ENCODE measurements around the gene NDUFB6.
"Not testable (repeated sequence)": the region's sequence is repeated elsewhere in the genome, so short reads cannot be mapped to it uniquely, and the experiment has no call there.

Gene NDUFB6

GRCh38 chr9:32550562-32551275 is 22.2 kb downstream of the NDUFB6 start:
- Histone ChIP-seq H3K9me3 (no peaks in the 10 kb centered on the region), H4K20me1 (peaks cover 62% of the 10 kb centered on the region), H3K27me3 (no peaks in the 10 kb centered on the region), H3K36me3 (peaks cover 28% of the 10 kb centered on the region), H3K27ac (peak overlapping the region; percentile 90), H3K4me1 (peaks cover 36% of the 10 kb centered on the region), H3K4me3 (peak overlapping the region; percentile 95), H3K4me2 (peak overlapping the region; percentile 81), H3K9ac (peak overlapping the region; percentile 94)
- TF ChIP-seq Cebpa-rat (IDR thresholded peaks at IDR 0.05) = no peak

DNA sequence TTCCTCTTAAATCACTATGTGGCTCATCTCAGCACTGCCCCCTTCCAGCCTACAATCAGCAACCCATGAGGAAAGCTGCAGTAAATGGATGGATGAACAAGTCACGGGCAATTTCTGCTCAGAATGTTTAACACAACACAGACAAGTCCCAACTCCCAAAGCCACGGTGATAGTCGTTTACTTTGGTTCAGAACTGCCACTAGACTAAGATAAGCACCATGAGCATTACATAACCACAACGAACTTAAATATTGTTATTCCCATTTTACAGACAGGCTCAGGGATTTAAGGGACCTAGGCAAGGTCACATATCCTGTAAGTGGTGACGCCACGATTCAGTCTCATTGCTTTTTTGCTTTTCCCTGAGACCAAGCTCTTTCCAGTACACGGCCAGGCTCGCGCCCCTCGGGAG is 22.8 kb downstream of the NDUFB6 start:
- no peaks in the 10 kb centered on the region for H3K27me3 ChIP-seq
- H3K27ac ChIP-seq = peak overlapping the region; percentile 90
- H4K20me1 ChIP-seq = peaks cover 63% of the 10 kb centered on the region
- peak overlapping the region; percentile 76 for H3K4me2 ChIP-seq
- peaks cover 36% of the 10 kb centered on the region for H3K4me1 ChIP-seq
- peak overlapping the region; percentile 94 for H3K9ac ChIP-seq
- TF ChIP-seq Cebpa-rat (IDR thresholded peaks at IDR 0.05) = no peak
- peak overlapping the region; percentile 95 for H3K4me3 ChIP-seq
- H3K9me3 ChIP-seq = no peaks in the 10 kb centered on the region
- peaks cover 25% of the 10 kb centered on the region for H3K36me3 ChIP-seq

- Histone ChIP-seq H3K36me3 (peaks cover 40% of the 10 kb centered on the region), H3K4me1 (peaks cover 21% of the 10 kb centered on the region), H4K20me1 (peaks cover 75% of the 10 kb centered on the region)
- H3K27ac ChIP-seq, H3K9me3 ChIP-seq, H3K4me2 ChIP-seq, H3K27me3 ChIP-seq, H3K4me3 ChIP-seq, H3K9ac ChIP-seq: not testable (repeated sequence)
Observed at GRCh38 chr9:32548213-32548612, 24.7 kb downstream of the NDUFB6 start.

GRCh38 chr9:32545884-32546283 is 27.1 kb downstream of the NDUFB6 start:
- no peak overlapping the region for H3K9ac ChIP-seq
- no peak for TF ChIP-seq Cebpa-rat (IDR thresholded peaks at IDR 0.05)
- H3K27ac ChIP-seq = no peak overlapping the region
- peaks cover 61% of the 10 kb centered on the region for H3K36me3 ChIP-seq
- no peak overlapping the region for H3K4me2 ChIP-seq
- H3K27me3 ChIP-seq = no peaks in the 10 kb centered on the region
- peaks cover 18% of the 10 kb centered on the region for H3K4me1 ChIP-seq
- H3K9me3 ChIP-seq = no peaks in the 10 kb centered on the region
- no peak overlapping the region for H3K4me3 ChIP-seq
- peaks cover 96% of the 10 kb centered on the region for H4K20me1 ChIP-seq

- no peaks in the 10 kb centered on the region for H3K4me1 ChIP-seq
- peaks cover 63% of the 10 kb centered on the region for H3K36me3 ChIP-seq
- H3K9ac ChIP-seq = no peak overlapping the region
- no peak overlapping the region for H3K4me3 ChIP-seq
- H3K4me2 ChIP-seq = no peak overlapping the region
- no peaks in the 10 kb centered on the region for H3K27me3 ChIP-seq
- H3K9me3 ChIP-seq = no peaks in the 10 kb centered on the region
- peaks cover 93% of the 10 kb centered on the region for H4K20me1 ChIP-seq
- no peak for TF ChIP-seq Cebpa-rat (IDR thresholded peaks at IDR 0.05)
- no peak overlapping the region for H3K27ac ChIP-seq
Observed at GRCh38 chr9:32543047-32543446, 29.9 kb downstream of the NDUFB6 start.

DNA sequence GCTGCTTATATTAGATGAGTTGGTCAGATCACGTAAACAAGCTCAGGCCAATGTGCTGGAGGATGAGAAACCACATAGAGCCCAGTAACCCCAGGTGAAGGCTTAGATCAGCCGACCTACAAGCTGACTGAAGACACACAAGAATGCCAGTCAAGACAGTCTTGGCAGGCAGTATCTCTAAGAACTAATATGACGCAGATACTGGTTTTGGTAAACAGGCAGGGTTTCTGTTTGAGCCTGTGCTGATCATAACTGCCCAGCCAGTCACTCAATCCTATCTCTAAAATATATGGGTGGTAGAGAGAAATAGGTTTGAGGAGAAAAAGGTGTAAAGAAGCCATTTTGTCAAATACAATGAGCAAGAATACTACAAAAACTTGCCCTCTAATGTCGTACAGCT is 39.1 kb downstream of the NDUFB6 start:
- Histone ChIP-seq H4K20me1 (0 out of 2 replicates have a peak, but pooled peaks cover 10% of the 10 kb centered on the region), H3K4me3 (no peak overlapping the region), H3K9ac (no peak overlapping the region), H3K36me3 (peaks cover 19% of the 10 kb centered on the region), H3K4me2 (no peak overlapping the region), H3K9me3 (0 out of 2 replicates have a peak, but pooled peaks cover 6% of the 10 kb centered on the region), H3K27ac (no peak overlapping the region), H3K4me1 (no peaks in the 10 kb centered on the region), H3K27me3 (no peaks in the 10 kb centered on the region)
- no peak for TF ChIP-seq Cebpa-rat (IDR thresholded peaks at IDR 0.05)

DNA sequence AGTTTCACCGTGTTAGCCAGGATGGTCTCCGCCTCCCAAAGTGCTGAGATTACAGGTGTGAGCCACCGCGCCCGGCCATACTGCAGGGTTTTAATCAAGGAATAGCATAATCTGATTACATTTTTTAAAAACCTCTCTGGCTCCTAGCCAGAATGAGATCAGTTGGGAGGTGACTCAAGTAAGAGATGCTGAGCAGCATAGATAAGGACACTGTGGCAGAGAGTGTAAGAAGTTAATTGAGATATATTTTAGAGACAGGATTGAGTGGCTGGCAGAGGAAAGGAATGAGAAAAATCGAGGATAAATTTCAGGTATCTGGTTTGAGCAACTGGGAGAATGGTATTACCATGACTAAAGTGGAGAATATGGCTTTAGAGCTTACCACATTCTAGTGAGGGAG is 39.6 kb downstream of the NDUFB6 start:
- Histone ChIP-seq H3K36me3 (peaks cover 18% of the 10 kb centered on the region), H3K4me1 (no peaks in the 10 kb centered on the region), H3K4me3 (no peak overlapping the region), H3K9me3 (0 out of 2 replicates have a peak, but pooled peaks cover 6% of the 10 kb centered on the region), H3K9ac (no peak overlapping the region), H3K27me3 (no peaks in the 10 kb centered on the region), H4K20me1 (0 out of 2 replicates have a peak, but pooled peaks cover 5% of the 10 kb centered on the region), H3K27ac (no peak overlapping the region), H3K4me2 (no peak overlapping the region)
- no peak for TF ChIP-seq Cebpa-rat (IDR thresholded peaks at IDR 0.05)

DNA sequence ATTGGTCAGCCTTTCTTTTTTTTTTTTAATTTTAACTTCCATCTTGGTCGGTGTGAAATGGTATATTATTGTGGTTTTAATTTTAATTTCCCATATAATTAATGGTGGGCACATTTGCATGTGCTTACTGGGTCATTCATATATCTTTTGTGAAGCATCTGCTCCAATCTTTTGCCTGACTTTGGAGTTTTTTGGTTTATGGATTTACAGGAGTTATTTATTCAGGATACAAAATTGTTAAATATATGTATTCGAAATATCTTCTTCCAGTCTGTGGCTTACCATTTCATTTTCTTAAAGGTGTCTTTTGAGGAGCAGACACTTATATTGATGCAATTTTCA is 46.3 kb downstream of the NDUFB6 start:
- peak overlapping the region; percentile 79 for H3K9ac ChIP-seq
- no peak for TF ChIP-seq Cebpa-rat (IDR thresholded peaks at IDR 0.05)

GRCh38 chr9:32526041-32526706 is 46.8 kb downstream of the NDUFB6 start, which contains the start of gene RIGI:
RIGI (minus strand) TSS chr9:32526196; CDS start chr9:32526166, 30 bp downstream.
- Histone ChIP-seq H3K4me2 (peak within 1 kb of the TSS; percentile 97), H3K9me3 (peaks cover 18% of the 10 kb centered on the region), H3K9ac (peak within 1 kb of the TSS; percentile 79), H3K36me3 (peaks cover 10% of the 10 kb centered on the region), H4K20me1 (no peaks in the 10 kb centered on the region), H3K4me3 (peak within 1 kb of the TSS; percentile 75), H3K27me3 (no peaks in the 10 kb centered on the region), H3K27ac (peak within 1 kb of the TSS; percentile 71), H3K4me1 (peaks cover 33% of the 10 kb centered on the region)
- TF ChIP-seq Cebpa-rat (IDR thresholded peaks at IDR 0.05) = no peak

More for the DNA sequence above, 46.3 kb downstream of the NDUFB6 start:
- H3K9me3 ChIP-seq = peaks cover 18% of the 10 kb centered on the region
- H3K4me1 ChIP-seq = peaks cover 33% of the 10 kb centered on the region
- peaks cover 15% of the 10 kb centered on the region for H3K36me3 ChIP-seq
- no peaks in the 10 kb centered on the region for H3K27me3 ChIP-seq
- peak overlapping the region; percentile 71; the same call in 1 of the 2 replicates for H3K27ac ChIP-seq
- H4K20me1 ChIP-seq = no peaks in the 10 kb centered on the region
- peak overlapping the region; percentile 66 for H3K4me2 ChIP-seq
- peak overlapping the region; percentile 75 for H3K4me3 ChIP-seq

GRCh38 chr9:32525709-32526030 is 47.3 kb downstream of the NDUFB6 start:
- H3K4me1 ChIP-seq = peaks cover 33% of the 10 kb centered on the region
- peaks cover 10% of the 10 kb centered on the region for H3K36me3 ChIP-seq
- peak overlapping the region; percentile 79 for H3K9ac ChIP-seq
- TF ChIP-seq Cebpa-rat (IDR thresholded peaks at IDR 0.05) = no peak
- no peaks in the 10 kb centered on the region for H3K27me3 ChIP-seq
- H3K27ac ChIP-seq = peak overlapping the region; percentile 71
- H3K9me3 ChIP-seq = peaks cover 20% of the 10 kb centered on the region
- no peaks in the 10 kb centered on the region for H4K20me1 ChIP-seq
- H3K4me2 ChIP-seq = peak overlapping the region; percentile 97
- H3K4me3 ChIP-seq = peak overlapping the region; percentile 75

Measured in BLaER1 (cell line).